NB4 (cell line): ENCODE data around the gene TCF23.
"Not testable (repeated sequence)": the region's sequence is repeated elsewhere in the genome, so short reads cannot be mapped to it uniquely, and the experiment has no call there.

Source experiments
- MYC ChIP-seq: IDR thresholded peaks from 2 replicates; pipeline ENCODE4 v1.6.1; 2011; ENCODE audit warnings: low read depth, low read length
- POLR2A ChIP-seq: IDR thresholded peaks from 2 replicates; pipeline ENCODE4 v1.6.1; 2011; ENCODE audit warnings: mild to moderate bottlenecking; ENCODE audit not compliant: insufficient read length; ENCODE audit errors: extremely low read depth
- TF ChIP-seq, protein P1 (sequence below): IDR thresholded peaks from one replicate; pipeline ENCODE4 v1.5.1; 2012; ENCODE audit warnings: low read depth, low read length
- TF ChIP-seq, protein P2 (sequence below): IDR thresholded peaks from 2 replicates; pipeline ENCODE4 v1.6.1; 2011; ENCODE audit warnings: low read depth, low read length

DNA sequence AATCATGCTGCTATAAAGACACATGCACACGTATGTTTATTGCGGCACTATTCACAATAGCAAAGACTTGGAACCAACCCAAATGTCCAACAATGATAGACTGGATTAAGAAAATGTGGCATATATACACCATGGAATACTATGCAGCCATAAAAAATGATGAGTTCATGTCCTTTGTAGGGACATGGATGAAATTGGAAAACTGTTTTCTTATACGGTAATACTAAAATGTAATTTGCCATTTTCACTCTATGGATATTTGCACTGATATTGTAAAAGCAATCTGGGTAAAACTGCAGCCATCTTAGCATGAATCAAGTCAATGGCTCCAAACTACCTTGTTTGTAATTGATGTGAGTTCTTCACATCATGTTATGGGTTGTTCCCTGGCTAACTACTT is 47.0 kb downstream of the TCF23 start:
- not testable (repeated sequence) for TF ChIP-seq POLR2A, MYC
- TF ChIP-seq, protein P1, sequence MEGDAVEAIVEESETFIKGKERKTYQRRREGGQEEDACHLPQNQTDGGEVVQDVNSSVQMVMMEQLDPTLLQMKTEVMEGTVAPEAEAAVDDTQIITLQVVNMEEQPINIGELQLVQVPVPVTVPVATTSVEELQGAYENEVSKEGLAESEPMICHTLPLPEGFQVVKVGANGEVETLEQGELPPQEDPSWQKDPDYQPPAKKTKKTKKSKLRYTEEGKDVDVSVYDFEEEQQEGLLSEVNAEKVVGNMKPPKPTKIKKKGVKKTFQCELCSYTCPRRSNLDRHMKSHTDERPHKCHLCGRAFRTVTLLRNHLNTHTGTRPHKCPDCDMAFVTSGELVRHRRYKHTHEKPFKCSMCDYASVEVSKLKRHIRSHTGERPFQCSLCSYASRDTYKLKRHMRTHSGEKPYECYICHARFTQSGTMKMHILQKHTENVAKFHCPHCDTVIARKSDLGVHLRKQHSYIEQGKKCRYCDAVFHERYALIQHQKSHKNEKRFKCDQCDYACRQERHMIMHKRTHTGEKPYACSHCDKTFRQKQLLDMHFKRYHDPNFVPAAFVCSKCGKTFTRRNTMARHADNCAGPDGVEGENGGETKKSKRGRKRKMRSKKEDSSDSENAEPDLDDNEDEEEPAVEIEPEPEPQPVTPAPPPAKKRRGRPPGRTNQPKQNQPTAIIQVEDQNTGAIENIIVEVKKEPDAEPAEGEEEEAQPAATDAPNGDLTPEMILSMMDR: not testable (repeated sequence)
- TF ChIP-seq, protein P2, sequence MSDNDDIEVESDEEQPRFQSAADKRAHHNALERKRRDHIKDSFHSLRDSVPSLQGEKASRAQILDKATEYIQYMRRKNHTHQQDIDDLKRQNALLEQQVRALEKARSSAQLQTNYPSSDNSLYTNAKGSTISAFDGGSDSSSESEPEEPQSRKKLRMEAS: not testable (repeated sequence)
